GM18868 (cell line): Measurements from ENCODE around the gene GSX2.
"Not testable (repeated sequence)": the region's sequence is repeated elsewhere in the genome, so short reads cannot be mapped to it uniquely, and the experiment has no call there.

Experiments used
- ATAC-seq: cut with Tn5 transposase; IDR thresholded peaks from one replicate; pipeline ENCODE4 v1.9.1; 2021; ENCODE audit warnings: mild to moderate bottlenecking, moderate library complexity; ENCODE audit not compliant: unreplicated experiment

Gene GSX2

GRCh38 chr4:54099748-54100574, at the start of gene GSX2:
Gene GSX2 (plus strand): TSS chr4:54100163. CDS start chr4:54100345, 182 bp downstream.
- no peak for ATAC-seq

- no peak for ATAC-seq
Measured at GRCh38 chr4:54050214-54050904, 49.6 kb upstream of the GSX2 start.

- not testable (repeated sequence) for ATAC-seq
Measured at GRCh38 chr4:54053322-54053721, 46.6 kb upstream of the GSX2 start.

GRCh38 chr4:54054501-54054900, 45.5 kb upstream of the GSX2 start:
- no peak for ATAC-seq

- no peak for ATAC-seq
Measured at GRCh38 chr4:54055494-54055893, 44.5 kb upstream of the GSX2 start.

GRCh38 chr4:54056360-54056759, 43.6 kb upstream of the GSX2 start:
- no peak for ATAC-seq

- peak; percentile 34 for ATAC-seq
Measured at GRCh38 chr4:54058171-54058570, 41.8 kb upstream of the GSX2 start.

GRCh38 chr4:54060116-54060515, 39.8 kb upstream of the GSX2 start:
- ATAC-seq, result no peak

GRCh38 chr4:54061067-54061466, 38.9 kb upstream of the GSX2 start:
- no peak for ATAC-seq

GRCh38 chr4:54061873-54062272, 38.1 kb upstream of the GSX2 start:
- ATAC-seq, result no peak

GRCh38 chr4:54062392-54062791, 37.6 kb upstream of the GSX2 start:
- ATAC-seq, result no peak

- ATAC-seq, result no peak
Measured at GRCh38 chr4:54063229-54063628, 36.7 kb upstream of the GSX2 start.

GRCh38 chr4:54063737-54064316, 36.1 kb upstream of the GSX2 start:
- ATAC-seq, result peak; percentile 21

- ATAC-seq, result peak; percentile 96
Measured at GRCh38 chr4:54064317-54065111, 35.4 kb upstream of the GSX2 start, which contains the start of gene CHIC2. Gene CHIC2 (minus strand): TSS chr4:54064605. CDS start chr4:54064300, 305 bp downstream.

GRCh38 chr4:54065282-54066087, 34.5 kb upstream of the GSX2 start:
- no peak for ATAC-seq

GRCh38 chr4:54066088-54066415, 33.9 kb upstream of the GSX2 start:
- no peak for ATAC-seq

- ATAC-seq, result no peak
Measured at GRCh38 chr4:54066718-54067129, 33.2 kb upstream of the GSX2 start.

GRCh38 chr4:54067166-54067565, 32.8 kb upstream of the GSX2 start:
- no peak for ATAC-seq

GRCh38 chr4:54073271-54073880, 26.6 kb upstream of the GSX2 start:
- ATAC-seq, result no peak

GRCh38 chr4:54074381-54074780, 25.6 kb upstream of the GSX2 start:
- ATAC-seq, result no peak
